ENCODE data around the gene GLYATL1.

GLYATL1 gene, protein sequence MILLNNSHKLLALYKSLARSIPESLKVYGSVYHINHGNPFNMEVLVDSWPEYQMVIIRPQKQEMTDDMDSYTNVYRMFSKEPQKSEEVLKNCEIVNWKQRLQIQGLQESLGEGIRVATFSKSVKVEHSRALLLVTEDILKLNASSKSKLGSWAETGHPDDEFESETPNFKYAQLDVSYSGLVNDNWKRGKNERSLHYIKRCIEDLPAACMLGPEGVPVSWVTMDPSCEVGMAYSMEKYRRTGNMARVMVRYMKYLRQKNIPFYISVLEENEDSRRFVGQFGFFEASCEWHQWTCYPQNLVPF

GRCh38 chr11:58939277-58939676, at the start of gene GLYATL1:
Gene GLYATL1 (plus strand): TSS chr11:58939488. CDS start chr11:58947088, 7,600 bp downstream.
- no peak for FAIRE-seq

DNA sequence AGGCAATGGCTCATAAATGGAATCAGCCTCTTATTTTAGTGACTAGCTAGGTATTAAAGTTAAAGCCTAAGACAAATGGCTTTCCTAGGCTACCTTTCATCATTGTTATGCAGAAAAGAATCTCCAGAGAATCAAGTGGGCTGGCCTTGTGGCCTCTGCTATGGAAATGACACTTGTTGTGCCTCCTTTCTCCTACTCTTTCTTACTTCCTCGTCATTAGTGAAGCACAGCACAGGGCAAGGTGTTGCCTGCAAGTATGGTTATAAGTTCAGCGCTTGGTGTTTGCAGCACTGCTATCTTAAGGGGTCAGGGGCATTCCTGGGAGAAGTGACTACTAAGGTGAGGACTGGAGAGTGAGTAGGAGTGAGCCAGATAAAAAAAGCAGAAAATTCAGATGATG, 45.4 kb upstream of the GLYATL1 start:
- no peak for FAIRE-seq

DNA sequence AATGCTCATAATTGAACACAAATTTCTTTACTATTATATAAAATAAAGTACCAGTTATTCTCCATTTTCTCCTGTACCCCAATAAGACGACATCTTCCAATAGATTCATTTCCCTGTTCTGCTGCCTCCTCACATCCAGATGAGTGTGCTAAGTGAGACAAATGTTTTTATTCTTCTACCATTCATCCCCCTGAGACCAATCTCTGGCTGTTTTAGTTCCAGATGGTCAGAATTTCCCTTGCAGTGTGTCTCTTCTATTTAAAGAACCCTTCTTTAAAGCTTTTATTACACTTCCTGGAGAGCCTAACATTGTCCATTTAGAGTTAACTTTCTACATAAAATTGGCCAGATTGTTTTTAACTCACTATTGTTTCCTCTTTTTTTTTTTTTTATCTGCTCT, 41.2 kb upstream of the GLYATL1 start:
- FAIRE-seq, result no peak

DNA sequence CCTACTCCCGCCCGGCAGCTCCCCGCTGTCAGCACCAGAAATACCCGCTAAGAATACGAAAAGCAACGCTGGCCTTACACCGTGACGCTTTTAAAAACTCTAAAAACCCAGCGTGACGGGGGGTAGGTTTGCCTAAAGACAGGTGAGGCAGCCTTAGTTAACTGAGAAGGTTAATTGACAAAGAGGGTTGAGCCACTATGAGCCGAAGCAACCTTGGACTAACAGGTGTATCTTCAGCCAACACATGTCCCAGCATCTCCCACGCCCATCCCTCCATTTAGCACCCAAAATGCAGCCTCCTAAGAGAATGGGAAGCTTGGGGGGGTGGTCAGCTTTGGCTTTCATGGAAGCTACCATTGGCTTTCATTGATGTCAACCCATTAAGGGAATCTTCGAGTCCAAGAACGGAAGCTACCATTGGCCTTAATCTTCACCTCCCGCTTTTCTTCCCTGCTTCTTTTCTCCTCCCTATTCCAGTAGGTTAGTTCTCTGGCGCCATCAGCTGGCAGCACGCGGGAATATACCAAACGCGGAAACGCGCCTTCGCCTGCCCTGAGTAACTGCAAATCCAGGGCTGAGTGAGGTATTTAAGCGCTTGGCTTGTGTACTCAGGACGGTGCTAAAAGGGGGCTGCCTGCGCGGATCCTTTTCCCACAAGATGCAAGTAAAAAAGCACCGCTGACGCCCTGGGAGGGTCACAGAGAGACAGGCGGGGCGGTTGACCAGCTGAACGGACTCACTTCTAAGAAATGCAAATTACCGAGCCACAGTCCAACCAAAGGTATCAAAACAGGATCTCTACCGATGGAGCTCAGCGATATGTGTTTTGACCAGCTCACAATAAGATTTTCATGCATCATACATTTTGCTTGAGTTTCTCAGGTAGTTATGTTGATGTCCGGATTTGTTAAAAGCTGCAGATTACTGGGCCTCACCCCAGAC, 38.5 kb upstream of the GLYATL1 start:
- FAIRE-seq, result no peak

GRCh38 chr11:58902881-58903280, 36.4 kb upstream of the GLYATL1 start:
- FAIRE-seq, result no peak

- FAIRE-seq, result no peak
These were observed 34.1 kb upstream of the GLYATL1 start for GRCh38 chr11:58905011-58905720.

DNA sequence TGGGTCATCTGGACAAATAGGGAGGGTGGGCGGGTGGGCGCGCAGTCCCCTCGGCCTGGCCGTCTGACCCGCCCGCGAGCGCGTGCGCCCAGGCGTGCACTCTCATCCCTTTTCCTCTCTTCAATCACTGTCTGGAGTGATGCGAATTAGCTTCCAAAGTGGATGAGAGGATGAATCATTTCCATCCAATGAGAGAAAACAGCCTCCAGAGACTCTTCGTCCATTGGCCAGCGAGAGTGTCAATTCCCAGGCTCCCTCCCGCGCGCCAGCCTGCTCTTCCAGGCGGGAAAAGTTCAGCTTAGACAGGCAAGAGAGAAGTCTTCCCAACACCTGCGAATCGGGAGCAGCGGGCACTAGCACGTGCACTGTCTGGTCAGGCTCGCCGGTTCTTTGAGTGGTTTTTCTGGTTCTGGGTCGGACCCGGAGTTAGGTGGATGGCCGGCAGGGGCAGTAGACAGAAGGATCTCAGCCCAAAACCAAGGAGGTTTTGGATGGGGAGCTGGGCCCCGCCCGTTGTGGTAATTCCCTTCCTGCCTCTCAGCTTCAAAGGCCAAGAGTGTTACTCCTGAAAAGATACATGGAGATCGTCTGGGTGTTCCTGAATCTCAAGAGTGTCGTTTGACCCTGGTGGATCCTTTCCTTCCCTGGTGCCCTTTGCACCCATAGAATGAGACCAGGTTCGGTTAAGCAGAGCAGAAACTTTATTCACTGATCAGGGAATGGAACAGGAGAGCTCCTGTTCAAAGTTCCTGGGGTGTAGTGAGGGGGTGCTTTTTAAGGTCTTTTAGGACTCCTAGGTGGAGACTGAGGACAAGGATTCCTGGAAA, 33.4 kb upstream of the GLYATL1 start:
- no peak for FAIRE-seq

- no peak for FAIRE-seq
These were observed 31.5 kb upstream of the GLYATL1 start for GRCh38 chr11:58907780-58908179.

DNA sequence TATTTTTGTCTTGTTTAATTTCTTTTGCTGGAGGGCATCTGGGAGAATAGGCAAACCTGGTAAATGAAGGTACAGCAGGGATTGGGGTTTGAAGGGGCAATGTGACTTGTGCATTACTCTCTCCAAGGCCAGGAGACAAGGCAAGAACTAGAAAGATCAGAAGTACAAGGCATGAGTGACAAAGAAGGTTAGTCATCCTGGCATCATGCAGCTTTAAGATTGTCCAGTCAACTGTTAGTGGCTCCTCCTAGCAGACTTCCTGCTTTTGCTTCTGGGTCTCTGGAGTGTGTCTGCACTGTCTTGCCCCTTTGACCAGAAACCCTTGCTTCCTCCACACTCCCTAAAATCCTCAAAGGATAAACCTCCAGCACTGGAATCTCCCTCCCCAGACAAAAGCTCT, 27.2 kb upstream of the GLYATL1 start:
- FAIRE-seq, result no peak

DNA sequence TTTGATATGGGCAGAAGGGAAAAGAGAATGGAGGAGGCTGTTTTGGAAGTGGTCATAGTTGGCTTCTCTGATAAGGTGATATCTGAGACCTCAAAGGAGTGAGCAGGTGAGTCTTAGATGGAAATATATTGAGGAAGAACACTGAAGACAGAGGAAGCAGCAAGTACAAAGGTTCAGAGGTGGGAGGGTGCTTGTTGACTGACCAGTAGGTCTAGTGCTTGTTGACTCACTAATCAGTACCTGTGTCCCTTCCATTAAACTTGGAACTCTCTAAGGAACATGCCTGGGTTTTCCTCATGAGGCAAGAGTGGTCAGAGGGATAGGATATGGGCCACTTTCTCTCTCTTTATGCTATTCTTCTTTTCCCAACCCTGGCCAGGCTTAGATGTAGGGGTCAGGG, 25.6 kb upstream of the GLYATL1 start:
- no peak for FAIRE-seq

- FAIRE-seq, result no peak
These were observed 24.3 kb upstream of the GLYATL1 start for GRCh38 chr11:58914821-58915543.

DNA sequence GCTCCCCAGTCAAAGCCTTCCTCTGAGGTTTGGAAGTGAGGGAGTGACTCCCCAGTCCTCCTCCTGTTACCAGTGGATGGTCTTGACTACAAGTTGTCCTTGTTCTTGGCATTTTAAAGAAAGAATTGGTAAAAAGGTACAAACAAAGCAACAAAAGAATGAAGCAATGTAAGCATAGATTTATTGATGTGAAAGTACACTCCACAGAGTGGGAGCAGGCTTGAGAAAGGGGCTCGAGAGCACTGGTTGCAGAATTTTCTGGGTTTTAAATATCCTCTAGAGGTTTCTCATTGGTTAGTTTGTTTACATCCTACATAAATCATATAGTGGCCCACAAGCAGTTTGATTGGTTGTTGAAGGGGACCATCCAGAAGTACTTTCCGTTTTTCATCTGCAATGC, 22.7 kb upstream of the GLYATL1 start:
- FAIRE-seq, result no peak

DNA sequence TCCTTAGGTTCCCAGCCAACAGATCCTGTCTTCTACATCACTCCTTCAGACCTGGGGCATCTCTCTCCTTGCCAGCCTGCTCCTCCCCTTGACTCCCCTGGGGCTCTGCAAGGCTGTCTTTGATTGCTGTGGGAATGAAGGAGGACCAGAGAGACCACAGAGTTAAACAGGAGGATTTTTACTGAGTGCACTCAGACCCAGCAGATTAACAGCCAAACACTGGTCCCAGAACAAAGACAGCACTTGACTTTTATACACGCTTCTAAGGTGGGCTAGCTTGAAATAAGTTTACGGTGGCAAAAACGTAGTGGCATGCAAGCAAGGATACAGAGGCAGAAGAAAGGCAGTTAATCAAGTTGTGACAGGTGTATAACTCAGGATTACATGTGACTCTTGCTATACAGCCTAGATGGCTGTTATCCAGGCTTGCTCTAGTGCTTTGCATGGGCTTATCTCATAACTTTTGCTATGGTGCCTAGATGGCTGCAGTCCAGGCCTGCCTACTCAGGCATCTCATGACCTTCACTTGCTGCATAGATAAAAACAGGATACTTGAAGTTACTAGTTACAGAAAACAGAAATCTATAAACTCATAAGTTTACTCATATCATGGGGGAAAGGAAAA, 22.0 kb upstream of the GLYATL1 start:
- FAIRE-seq, result no peak

- FAIRE-seq, result no peak
These were observed 19.7 kb upstream of the GLYATL1 start for GRCh38 chr11:58919561-58919960.

- no peak for FAIRE-seq
These were observed 19.3 kb upstream of the GLYATL1 start for GRCh38 chr11:58919980-58920379.

DNA sequence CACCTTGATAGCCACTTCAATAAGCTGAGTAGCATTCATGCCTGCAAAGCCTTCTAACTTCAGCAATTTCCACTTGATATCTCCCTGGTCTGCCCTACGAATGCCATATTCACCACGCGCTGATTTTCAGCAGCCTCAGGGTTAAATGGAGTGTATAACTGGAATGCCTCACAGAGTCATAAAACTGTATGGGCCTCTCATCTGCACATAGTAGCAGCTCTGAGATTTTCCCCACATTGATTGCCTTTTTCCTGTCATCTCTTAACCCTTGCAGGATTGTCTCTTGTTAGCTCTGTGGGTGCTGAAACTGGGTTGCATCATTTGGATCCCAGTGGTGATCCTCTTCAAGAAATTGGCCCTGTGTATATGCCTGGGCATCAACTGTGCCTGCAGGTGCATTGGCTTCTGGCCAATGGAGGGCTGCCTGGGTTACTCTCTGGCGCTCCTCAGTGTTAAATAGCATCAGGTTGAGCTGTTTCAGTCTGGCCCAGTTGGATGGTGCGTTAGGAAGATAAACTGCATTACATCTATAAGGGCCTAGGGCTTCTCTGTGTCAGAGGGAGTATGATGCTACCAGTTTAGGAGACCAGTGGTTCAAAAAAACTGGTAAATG, 17.4 kb upstream of the GLYATL1 start:
- FAIRE-seq, result no peak

GRCh38 chr11:58922479-58922878, 16.8 kb upstream of the GLYATL1 start:
- no peak for FAIRE-seq

DNA sequence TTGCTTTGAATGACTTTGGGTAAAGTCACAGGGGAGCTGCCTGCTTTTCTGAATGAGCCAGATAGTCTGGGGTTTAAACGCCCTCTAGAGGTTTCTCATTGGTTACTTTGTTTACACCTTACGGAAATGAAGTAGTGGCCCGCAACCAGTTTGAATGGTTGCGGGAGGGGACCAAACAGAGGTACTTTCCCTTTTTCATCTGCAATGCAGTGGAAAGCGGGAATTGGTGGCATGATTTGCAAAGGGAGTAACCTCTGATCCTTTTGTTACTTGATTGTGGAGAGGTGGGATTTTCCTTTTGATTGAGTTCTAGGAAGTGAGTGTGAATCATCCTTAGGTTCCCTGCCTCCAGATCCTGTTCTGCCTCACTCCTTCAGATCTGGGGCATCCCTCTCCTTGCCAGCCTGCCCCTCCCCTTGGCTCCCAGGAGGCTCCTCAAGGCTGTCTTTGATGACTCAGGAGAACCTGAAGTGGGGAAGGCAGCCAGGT, 15.9 kb upstream of the GLYATL1 start:
- FAIRE-seq, result no peak

DNA sequence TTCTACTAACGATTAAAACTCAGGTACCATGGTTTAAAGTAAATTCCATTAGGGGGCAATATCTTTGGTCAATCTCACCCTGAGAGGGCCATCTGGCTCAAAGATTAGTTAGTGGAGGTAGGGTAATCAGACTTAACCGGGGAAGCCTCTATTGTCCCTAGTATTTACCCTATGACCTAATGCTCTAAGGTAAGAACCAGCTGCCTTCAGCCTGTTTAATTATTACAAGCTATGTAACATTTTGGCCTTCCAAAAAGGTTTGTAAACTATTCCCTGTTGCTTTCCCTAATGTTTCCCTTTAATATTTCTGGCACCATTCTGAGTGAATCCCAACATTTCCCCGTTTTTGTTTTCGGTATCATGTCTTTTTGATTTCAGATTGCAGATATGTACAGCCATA, 15.1 kb upstream of the GLYATL1 start:
- FAIRE-seq, result no peak

GRCh38 chr11:58926251-58926650, 13.0 kb upstream of the GLYATL1 start:
- no peak for FAIRE-seq

DNA sequence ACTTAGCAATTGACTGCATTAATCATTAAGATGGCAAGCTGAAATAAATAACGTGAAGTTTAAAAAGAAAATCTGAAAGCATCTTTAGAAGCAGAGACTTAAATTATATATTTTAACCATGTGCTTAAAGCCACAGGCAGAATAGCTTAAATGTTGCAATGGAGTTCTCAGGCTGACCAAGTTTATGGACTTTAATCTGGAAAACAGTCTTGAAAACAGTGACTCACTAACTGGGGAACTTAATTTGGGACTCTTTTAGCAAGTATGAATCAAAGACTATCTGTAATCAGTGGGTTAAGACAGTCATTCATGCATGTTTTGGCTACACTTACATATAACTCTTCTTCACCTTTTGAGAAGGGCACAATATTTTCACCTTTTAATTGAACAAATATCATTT, 12.6 kb upstream of the GLYATL1 start:
- FAIRE-seq, result no peak
